Loucy (cell line): ENCODE data around the gene MT2A.

ENCODE experiments used
- H2AFZ ChIP-seq: fragments of 200-600 bp; sonication (generic); 2 replicates; pipeline ENCODE4 v1.6.0; 2016; ENCODE audit warnings: antibody characterized with exemption, mild to moderate bottlenecking, low read length, moderate library complexity
- H3F3A ChIP-seq: fragments of 200-600 bp; 2 replicates; pipeline ENCODE4 v1.6.0; 2016; ENCODE audit warnings: antibody characterized with exemption, low read depth, mild to moderate bottlenecking
- H3K27me3 ChIP-seq: fragments of 200-600 bp; sonication (generic); 2 replicates; pipeline ENCODE4 v1.6.1; 2014; ENCODE audit warnings: low read length, mild to moderate bottlenecking; ENCODE audit not compliant: insufficient read depth, poor library complexity, severe bottlenecking
- H3K36me3 ChIP-seq: fragments of 200-600 bp; sonication (generic); 2 replicates; pipeline ENCODE4 v1.6.1; 2016; ENCODE audit warnings: low read length; ENCODE audit not compliant: insufficient read depth
- H3K4me1 ChIP-seq: fragments of 200-600 bp; sonication (generic); 2 replicates; pipeline ENCODE4 v1.5.1; 2014; ENCODE audit warnings: low read length, mild to moderate bottlenecking; ENCODE audit not compliant: insufficient read depth, poor library complexity, severe bottlenecking
- H3K4me2 ChIP-seq: fragments of 200-600 bp; sonication (generic); 2 replicates; pipeline ENCODE4 v1.6.0; 2014; ENCODE audit warnings: antibody characterized with exemption, low read length, low read depth, mild to moderate bottlenecking; ENCODE audit not compliant: poor library complexity, severe bottlenecking
- H3K4me3 ChIP-seq: fragments of 200-600 bp; sonication (generic); 2 replicates; pipeline ENCODE4 v1.5.1; 2014; ENCODE audit warnings: low read length, mild to moderate bottlenecking, mixed read lengths; ENCODE audit not compliant: poor library complexity, severe bottlenecking
- H3K79me2 ChIP-seq: fragments of 200-600 bp; sonication (generic); 2 replicates; pipeline ENCODE4 v1.6.1; 2014; ENCODE audit warnings: low read length; ENCODE audit not compliant: insufficient read depth
- H3K9ac ChIP-seq: fragments of 200-600 bp; sonication (generic); 2 replicates; pipeline ENCODE4 v1.6.0; 2014; ENCODE audit warnings: mild to moderate bottlenecking, low read depth, low read length, moderate library complexity; ENCODE audit not compliant: poor library complexity, severe bottlenecking
- H3K9me2 ChIP-seq: fragments of 200-600 bp; sonication (generic); replicated peaks from 2 replicates; pipeline ENCODE4 v1.6.1; 2016; ENCODE audit warnings: low read depth, low read length, mixed read lengths
- H3K9me3 ChIP-seq: fragments of 200-600 bp; sonication (generic); 2 replicates; pipeline ENCODE4 v1.6.1; 2014; ENCODE audit warnings: mild to moderate bottlenecking, antibody characterized with exemption, low read length, low read depth; ENCODE audit not compliant: insufficient read depth
- H4K20me1 ChIP-seq: fragments of 200-600 bp; sonication (generic); 2 replicates; pipeline ENCODE4 v1.6.0; 2014; ENCODE audit warnings: antibody characterized with exemption, low read length, mild to moderate bottlenecking; ENCODE audit not compliant: insufficient read depth, poor library complexity, severe bottlenecking
- CTCF ChIP-seq: fragments of 200-600 bp; sonication (generic); conservative IDR thresholded peaks from 2 replicates; pipeline ENCODE4 v1.5.1; 2014; ENCODE audit warnings: mild to moderate bottlenecking, antibody characterized with exemption, low read length
- EZH2phosphoT487 ChIP-seq: fragments of 200-600 bp; IDR thresholded peaks from 2 replicates; pipeline ENCODE4 v1.6.1; 2018; ENCODE audit warnings: antibody characterized with exemption, mild to moderate bottlenecking, moderate library complexity, borderline replicate concordance

The MT2A gene

DNA sequence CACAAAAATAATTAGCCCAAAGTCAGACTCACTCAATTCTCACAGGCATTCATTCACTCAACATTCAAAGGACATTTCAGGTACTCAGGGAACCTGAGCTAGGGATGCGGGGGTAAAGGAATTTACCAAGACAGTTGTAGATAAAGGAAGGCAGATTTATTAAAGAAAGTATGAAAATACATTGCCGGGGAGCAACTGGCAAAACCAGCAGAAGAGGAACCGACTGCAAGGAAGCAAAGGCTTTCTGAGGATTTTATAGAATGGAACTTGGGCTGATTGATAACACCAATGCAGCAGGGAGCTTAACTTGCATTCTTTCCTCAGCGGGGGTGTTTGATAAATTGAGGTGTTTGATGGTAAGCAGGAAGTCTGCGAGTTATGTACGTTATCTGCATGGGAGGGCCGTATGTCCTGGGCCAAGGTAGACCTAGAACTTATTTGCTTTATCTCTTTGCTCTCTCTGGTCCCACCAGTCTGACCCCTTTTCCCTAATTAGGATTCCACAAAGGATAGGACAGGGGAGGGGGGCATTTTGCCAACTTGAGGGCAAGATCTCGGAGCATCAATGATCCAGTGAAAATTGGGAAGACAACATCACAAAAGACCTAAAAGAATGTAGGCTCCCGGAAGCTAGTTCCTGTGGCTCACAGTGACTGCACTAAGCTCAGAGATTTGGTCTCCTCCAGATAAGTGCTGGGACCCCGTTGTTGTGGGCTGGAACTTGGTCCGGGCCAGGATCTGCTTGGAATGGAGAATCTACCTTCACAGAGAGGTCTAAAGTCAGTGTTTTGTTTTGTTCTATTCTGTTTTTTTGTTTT is 24.8 kb upstream of the MT2A start:
- Histone ChIP-seq H3K27me3 (no peaks in the 10 kb centered on the region), H2AFZ (no peak overlapping the region), H3K4me2 (no peak overlapping the region), H3K9ac (no peak overlapping the region), H3K79me2 (no peaks in the 10 kb centered on the region), H3K9me3 (no peaks in the 10 kb centered on the region), H3K36me3 (no peaks in the 10 kb centered on the region), H4K20me1 (no peaks in the 10 kb centered on the region), H3F3A (no peaks in the 10 kb centered on the region), H3K4me3 (no peak overlapping the region), H3K4me1 (no peaks in the 10 kb centered on the region), H3K9me2 (no peaks in the 10 kb centered on the region)
- no peak for TF ChIP-seq CTCF
- no peak for TF ChIP-seq EZH2phosphoT487

DNA sequence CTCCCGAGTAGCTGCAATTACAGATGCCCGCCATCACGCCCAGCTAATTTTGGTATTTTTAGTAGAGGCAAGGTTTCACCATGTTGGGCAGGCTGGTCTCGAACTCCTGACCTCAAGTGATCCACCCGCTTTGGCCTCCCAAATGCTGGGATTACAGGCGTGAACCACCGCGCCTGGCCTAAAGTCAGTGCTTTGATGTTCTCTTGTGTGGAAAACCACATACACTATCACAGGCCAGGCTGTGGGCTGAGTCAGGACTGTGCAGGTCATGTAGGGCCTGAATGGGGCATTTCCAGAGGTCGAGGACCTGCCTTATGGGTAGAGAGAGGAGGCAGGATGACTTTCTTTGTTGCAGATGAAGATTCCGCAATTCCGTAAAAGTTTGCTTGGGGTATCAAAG is 24.1 kb upstream of the MT2A start:
- no peak overlapping the region for H3K9ac ChIP-seq
- H4K20me1 ChIP-seq, result no peaks in the 10 kb centered on the region
- no peaks in the 10 kb centered on the region for H3K79me2 ChIP-seq
- no peak overlapping the region for H3K4me2 ChIP-seq
- no peaks in the 10 kb centered on the region for H3K9me2 ChIP-seq
- no peaks in the 10 kb centered on the region for H3K27me3 ChIP-seq
- H3K9me3 ChIP-seq, result no peaks in the 10 kb centered on the region
- no peak overlapping the region for H2AFZ ChIP-seq
- no peaks in the 10 kb centered on the region for H3F3A ChIP-seq
- no peak overlapping the region for H3K4me3 ChIP-seq
- no peaks in the 10 kb centered on the region for H3K4me1 ChIP-seq
- H3K36me3 ChIP-seq, result no peaks in the 10 kb centered on the region
- TF ChIP-seq EZH2phosphoT487 (no peak), CTCF (no peak)

DNA sequence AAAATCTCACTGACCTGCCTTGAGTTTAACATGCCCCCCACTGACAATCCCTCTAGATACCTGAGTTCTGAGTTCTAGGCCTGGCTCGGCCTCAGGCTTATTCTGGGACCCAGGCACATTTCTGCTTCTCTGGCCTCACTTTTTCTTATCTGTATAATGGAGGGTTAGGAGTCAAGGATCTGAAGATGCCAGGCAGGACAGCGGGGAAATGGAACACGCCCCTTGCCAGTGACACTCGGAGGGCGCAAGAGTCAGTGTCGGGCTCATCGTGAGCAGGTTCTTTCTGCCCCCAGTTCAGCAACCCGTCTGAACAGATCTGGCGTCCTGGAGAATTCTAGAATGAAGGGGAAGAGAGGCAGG is 19.6 kb upstream of the MT2A start:
- H3K4me2 ChIP-seq, result no peak overlapping the region

More for the DNA sequence above, 19.6 kb upstream of the MT2A start:
- TF ChIP-seq CTCF (no peak), EZH2phosphoT487 (no peak)
- H4K20me1 ChIP-seq, result no peaks in the 10 kb centered on the region
- H3K4me3 ChIP-seq, result no peak overlapping the region
- H3K9me3 ChIP-seq, result no peaks in the 10 kb centered on the region
- no peak overlapping the region for H3K9ac ChIP-seq
- no peaks in the 10 kb centered on the region for H3K27me3 ChIP-seq
- H3K4me1 ChIP-seq, result peaks cover 5% of the 10 kb centered on the region
- H3K36me3 ChIP-seq, result no peaks in the 10 kb centered on the region
- no peak overlapping the region for H2AFZ ChIP-seq
- no peaks in the 10 kb centered on the region for H3K79me2 ChIP-seq
- H3F3A ChIP-seq, result no peaks in the 10 kb centered on the region
- H3K9me2 ChIP-seq, result no peaks in the 10 kb centered on the region
